Endothelial cell of hepatic sinusoid (primary cell): ENCODE measurements around the gene MARS2.
"Not testable (repeated sequence)": the region's sequence is repeated elsewhere in the genome, so short reads cannot be mapped to it uniquely, and the experiment has no call there.

Experiments used
- in situ Hi-C: cut with HindIII; loops from 2 replicates; pipeline ENCODE4 v1.10.0; 2017; ENCODE audit warnings: low sequenced_read_pairs

MARS2 gene

GRCh38 chr2:197705121-197705911 is at the start of gene MARS2:
Gene MARS2, plus strand, starts transcription at chr2:197705369. Its CDS starts 37 bp downstream, at chr2:197705406.
- in situ Hi-C loops, result no loop called here

- in situ Hi-C loops, result no loop called here
These were observed 47.6 kb upstream of the MARS2 start for GRCh38 chr2:197657562-197657961.

DNA sequence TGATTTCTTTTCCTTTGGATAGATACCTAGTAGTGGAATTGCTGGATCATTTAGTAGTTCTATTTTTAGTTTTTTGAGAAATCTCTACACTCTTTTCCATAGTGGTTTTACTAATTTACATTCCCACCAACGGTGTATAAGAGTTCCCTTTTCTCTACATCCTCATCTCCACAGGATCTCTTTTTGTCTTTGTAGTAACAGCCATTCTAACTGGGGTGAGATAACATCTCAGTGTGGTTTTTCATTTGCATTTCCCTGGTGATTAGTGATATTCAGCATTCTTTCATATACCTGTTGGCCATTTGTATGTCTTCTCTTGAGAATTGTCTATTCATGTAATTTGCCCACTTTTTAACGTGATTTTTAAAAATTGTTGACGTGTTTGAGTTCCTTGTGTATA is 43.5 kb upstream of the MARS2 start:
- in situ Hi-C loops, result no loop called here

- in situ Hi-C loops, result no loop called here
These were observed 38.9 kb upstream of the MARS2 start for GRCh38 chr2:197666277-197666676.

GRCh38 chr2:197668296-197668695 is 36.9 kb upstream of the MARS2 start:
- in situ Hi-C loops, result no loop called here

- in situ Hi-C loops, result no loop called here
These were observed 36.1 kb upstream of the MARS2 start for GRCh38 chr2:197669077-197669476.

DNA sequence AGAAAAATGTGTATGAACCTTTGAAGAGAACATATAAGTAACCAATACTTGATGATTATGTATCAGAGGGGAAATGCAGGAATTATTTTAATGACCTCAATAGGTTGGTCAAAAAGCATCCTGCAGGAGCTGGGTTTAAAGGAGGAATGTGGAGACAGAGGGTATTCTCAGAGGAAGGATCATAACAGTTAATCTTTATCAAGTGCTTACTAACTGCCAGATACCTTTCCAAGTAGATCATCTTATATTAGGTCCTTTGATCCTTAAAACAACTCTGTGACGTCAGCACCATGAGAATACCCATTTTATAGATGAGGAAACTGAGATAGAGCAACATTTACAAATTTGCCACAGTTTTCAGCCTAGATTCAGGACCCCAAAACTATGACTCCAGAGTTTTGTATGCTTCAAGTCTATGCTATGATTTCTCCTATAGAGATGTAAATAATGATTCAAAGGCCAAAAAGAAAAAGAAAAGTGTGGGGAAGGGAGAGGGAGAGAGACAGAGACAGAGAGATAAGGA is 32.7 kb upstream of the MARS2 start:
- in situ Hi-C loops, result no loop called here

GRCh38 chr2:197673106-197673505 is 32.1 kb upstream of the MARS2 start:
- in situ Hi-C loops, result no loop called here

GRCh38 chr2:197673606-197674005 is 31.6 kb upstream of the MARS2 start:
- in situ Hi-C loops, result no loop called here

DNA sequence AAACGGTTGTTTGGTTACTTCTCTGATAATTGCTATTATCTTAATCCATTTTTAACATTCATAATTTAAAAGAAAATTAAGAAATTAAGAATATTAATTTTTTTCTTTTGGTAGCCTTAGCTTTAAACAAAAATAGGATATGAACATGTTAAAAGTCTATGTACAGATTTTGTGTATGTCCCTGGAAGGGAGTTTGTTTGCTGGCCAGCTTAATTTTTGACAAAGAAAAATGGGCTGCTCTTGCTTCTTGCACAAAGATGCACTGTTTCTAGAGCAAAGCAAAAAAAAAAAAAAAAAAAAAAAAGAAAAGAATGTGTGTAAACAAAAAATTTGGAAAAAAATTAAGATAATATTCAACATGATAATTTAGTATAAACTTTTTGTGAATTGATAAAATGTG is 31.1 kb upstream of the MARS2 start:
- in situ Hi-C loops, result no loop called here

DNA sequence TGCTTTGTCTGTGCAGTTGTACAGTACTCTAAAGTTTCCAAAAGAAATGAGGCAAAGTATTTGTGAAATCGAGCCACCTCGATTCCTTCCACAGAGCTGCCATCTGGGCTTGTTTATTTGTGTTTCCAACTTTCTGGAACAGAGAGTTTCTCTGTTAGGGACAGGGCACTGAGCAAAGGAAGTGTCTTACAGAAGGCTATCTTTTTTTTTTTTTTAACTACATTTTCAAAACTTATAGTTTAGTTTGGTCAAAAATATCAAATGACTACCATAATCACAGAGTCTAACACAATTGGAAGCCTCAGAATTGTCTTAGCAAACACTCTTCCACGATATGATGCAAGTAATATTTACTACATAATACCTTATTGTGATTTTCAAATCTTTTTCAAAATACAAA is 30.6 kb upstream of the MARS2 start:
- in situ Hi-C loops, result no loop called here

DNA sequence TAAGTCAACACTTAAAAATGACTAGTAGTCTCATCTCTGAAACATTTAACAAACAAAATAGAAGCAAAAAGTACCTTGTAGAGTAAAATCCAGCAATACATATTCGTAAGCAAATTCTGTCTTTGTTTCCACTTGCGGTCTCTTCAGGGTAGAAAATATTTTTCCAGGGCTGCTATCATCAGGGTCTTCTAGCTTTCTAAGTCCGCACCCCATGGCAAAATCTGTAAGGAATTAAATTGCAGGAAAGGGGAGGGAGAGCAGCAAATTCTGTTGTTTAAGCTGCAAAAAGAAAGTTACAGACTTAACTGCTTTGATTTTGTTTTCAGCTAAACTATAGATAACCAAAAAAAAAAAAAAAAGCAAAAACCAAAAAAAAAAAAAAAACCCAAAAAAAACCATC is 29.9 kb upstream of the MARS2 start, which contains the start of gene RFTN2:
TSS of gene RFTN2 (minus strand) at position 342 of the 400 bp plus-strand sequence. CDS start at position 213, 129 bp downstream.
- in situ Hi-C loops, result no loop called here

- in situ Hi-C loops, result no loop called here
These were observed 29.4 kb upstream of the MARS2 start for GRCh38 chr2:197675711-197676188.

DNA sequence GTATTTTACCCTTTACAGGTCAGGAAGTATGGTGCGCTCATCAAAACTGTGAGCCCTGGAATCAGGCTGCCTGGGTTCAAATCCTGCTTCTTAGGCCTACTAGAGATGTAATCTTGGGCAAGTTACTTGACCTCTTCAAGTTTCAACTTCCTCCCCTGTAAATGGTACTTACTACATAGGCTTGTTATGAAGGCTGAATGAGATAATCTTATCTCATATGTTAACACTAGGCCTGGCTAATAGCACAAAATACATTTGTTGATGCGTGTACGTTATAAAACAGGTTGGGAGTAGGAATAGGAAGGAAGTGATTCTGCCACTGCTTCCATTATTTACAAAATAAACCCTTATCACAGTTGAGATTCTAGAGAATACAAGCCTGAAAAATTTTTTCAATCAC is 28.1 kb upstream of the MARS2 start:
- in situ Hi-C loops, result no loop called here

GRCh38 chr2:197677483-197677882 is 27.7 kb upstream of the MARS2 start:
- in situ Hi-C loops, result no loop called here

- in situ Hi-C loops, result not testable (repeated sequence)
These were observed 10.0 kb upstream of the MARS2 start for GRCh38 chr2:197695206-197695605.

GRCh38 chr2:197695971-197696370 is 9.2 kb upstream of the MARS2 start:
- in situ Hi-C loops, result not testable (repeated sequence)

- in situ Hi-C loops, result not testable (repeated sequence)
These were observed 8.6 kb upstream of the MARS2 start for GRCh38 chr2:197696571-197696970.

GRCh38 chr2:197699724-197700123 is 5.4 kb upstream of the MARS2 start:
- in situ Hi-C loops, result not testable (repeated sequence)

GRCh38 chr2:197700960-197701359 is 4.2 kb upstream of the MARS2 start:
- in situ Hi-C loops, result no loop called here

GRCh38 chr2:197704434-197705120 is 592 bp upstream of the MARS2 start:
- in situ Hi-C loops, result no loop called here
